Measurements from ENCODE around the gene OR4F17.
"Not testable (repeated sequence)": the region's sequence is repeated elsewhere in the genome, so short reads cannot be mapped to it uniquely, and the experiment has no call there.

The OR4F17 gene

GRCh38 chr19:106804-107203 is at the start of gene OR4F17:
TSS of gene OR4F17 (plus strand) at chr19:107104. CDS start at chr19:110679, 3,575 bp downstream.
- not testable (repeated sequence) for DNase-seq (ENCODE audit: low spot score)

- not testable (repeated sequence) for DNase-seq (ENCODE audit: low spot score)
Observed at GRCh38 chr19:70793-71192, 36.1 kb upstream of the OR4F17 start.

- not testable (repeated sequence) for DNase-seq (ENCODE audit: low spot score)
Observed at GRCh38 chr19:82864-83263, 24.0 kb upstream of the OR4F17 start.

GRCh38 chr19:83626-84025 is 23.3 kb upstream of the OR4F17 start:
- DNase-seq (ENCODE audit: low spot score) = not testable (repeated sequence)

- DNase-seq (ENCODE audit: low spot score) = not testable (repeated sequence)
Observed at GRCh38 chr19:90678-91077, 16.2 kb upstream of the OR4F17 start.

- not testable (repeated sequence) for DNase-seq (ENCODE audit: low spot score)
Observed at GRCh38 chr19:94794-95193, 12.1 kb upstream of the OR4F17 start.

GRCh38 chr19:97647-98046 is 9.3 kb upstream of the OR4F17 start:
- not testable (repeated sequence) for DNase-seq (ENCODE audit: low spot score)

- DNase-seq (ENCODE audit: low spot score) = not testable (repeated sequence)
Observed at GRCh38 chr19:120443-121140, 13.7 kb downstream of the OR4F17 start.
